ENCODE measurements around the gene EFNA1.

DNA sequence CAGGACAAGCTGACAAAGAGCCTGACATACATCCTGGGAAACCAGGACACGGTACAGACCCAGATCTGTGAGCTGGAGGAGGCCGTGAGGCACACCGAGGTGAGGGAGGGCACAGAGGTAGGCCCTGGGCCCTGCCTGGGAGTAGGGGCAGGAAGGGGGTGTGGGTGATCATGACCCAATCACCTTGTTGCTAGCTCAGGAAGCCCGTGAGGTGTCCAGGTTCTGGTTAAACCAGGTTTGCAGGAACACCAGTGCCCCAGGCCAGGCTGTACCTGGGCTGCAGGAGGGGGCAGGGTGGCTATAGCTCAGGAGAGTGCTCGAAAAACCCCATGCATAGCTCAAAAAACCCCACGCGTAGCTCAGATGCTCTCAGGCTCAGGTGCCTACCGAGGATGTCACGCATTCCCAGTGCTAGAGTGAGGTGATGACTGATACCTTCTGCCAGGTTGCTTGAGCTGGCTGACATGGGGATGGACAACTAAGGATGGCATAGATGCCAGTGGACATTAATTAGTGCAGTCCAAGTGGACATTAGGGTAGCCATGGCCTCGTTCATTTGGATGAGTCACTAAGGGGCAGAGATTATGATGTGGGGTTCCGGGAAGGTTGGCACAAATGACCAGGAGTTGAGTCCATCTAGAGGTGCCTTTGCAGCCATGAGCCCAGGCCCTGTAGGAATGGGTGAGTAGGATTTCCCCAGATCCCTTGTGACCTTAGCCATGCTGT is 49.7 kb downstream of the EFNA1 start:
- TF ChIP-seq, protein P1, sequence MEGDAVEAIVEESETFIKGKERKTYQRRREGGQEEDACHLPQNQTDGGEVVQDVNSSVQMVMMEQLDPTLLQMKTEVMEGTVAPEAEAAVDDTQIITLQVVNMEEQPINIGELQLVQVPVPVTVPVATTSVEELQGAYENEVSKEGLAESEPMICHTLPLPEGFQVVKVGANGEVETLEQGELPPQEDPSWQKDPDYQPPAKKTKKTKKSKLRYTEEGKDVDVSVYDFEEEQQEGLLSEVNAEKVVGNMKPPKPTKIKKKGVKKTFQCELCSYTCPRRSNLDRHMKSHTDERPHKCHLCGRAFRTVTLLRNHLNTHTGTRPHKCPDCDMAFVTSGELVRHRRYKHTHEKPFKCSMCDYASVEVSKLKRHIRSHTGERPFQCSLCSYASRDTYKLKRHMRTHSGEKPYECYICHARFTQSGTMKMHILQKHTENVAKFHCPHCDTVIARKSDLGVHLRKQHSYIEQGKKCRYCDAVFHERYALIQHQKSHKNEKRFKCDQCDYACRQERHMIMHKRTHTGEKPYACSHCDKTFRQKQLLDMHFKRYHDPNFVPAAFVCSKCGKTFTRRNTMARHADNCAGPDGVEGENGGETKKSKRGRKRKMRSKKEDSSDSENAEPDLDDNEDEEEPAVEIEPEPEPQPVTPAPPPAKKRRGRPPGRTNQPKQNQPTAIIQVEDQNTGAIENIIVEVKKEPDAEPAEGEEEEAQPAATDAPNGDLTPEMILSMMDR (conservative IDR thresholded peaks at IDR 0.05; ENCODE audit: low read depth, low read length), result no peak
- no peak for TF ChIP-seq EZH2 (IDR thresholded peaks at IDR 0.05; ENCODE audit: low read length, unreplicated experiment)

Data from PC-3 (cell line).